Activated CD8-positive, alpha-beta memory T cell treated with anti-CD3 and anti-CD28 coated beads, Interleukin-2, amount 50 U/mL, for 24 hours (primary cell): ENCODE measurements around the gene RPL9.
"Not testable (repeated sequence)": the region's sequence is repeated elsewhere in the genome, so short reads cannot be mapped to it uniquely, and the experiment has no call there.

ENCODE experiments used
- DNase-seq: peaks from one replicate; pipeline ENCODE4 v3.0.0-alpha.2; 2020; ENCODE audit errors: extremely low read depth

The RPL9 gene

DNA sequence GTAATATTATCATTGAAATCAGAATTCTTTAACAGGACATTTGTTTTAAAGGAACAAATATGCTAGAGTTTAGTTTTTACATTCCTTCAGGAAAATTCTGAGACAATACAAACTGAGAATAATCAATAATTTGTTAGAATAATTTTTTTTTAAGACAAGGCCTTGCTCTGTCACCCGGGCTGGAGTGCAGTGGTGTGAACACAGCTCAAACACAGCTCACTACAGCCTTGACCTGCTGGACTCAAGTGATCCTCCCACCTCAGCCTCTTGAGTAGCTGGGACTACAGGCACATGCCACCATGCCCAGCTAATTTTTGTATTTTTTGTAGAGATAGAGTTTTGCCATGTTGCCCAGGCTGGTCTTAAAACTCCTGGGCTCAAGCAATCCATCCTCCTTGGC is 33.4 kb downstream of the RPL9 start:
- DNase-seq, result not testable (repeated sequence)

DNA sequence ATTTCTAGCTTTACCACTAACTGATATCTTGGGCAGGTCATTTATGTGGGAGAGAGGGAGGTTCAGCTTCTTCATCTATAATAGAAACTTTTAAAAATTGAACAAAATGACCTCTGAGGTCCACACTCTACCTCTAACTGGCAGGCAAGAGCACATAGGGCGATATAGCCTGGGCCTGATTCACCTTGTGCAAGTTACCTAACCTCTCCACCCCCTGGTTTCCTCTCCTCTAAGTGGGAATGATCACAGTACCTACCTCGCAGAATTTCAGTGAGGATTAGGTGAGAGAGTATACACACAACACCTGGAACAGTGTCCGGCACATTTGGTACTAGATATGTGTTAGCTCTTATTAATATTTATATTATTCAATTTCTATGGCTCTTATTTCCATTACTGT is 36.5 kb downstream of the RPL9 start:
- no peak for DNase-seq

DNA sequence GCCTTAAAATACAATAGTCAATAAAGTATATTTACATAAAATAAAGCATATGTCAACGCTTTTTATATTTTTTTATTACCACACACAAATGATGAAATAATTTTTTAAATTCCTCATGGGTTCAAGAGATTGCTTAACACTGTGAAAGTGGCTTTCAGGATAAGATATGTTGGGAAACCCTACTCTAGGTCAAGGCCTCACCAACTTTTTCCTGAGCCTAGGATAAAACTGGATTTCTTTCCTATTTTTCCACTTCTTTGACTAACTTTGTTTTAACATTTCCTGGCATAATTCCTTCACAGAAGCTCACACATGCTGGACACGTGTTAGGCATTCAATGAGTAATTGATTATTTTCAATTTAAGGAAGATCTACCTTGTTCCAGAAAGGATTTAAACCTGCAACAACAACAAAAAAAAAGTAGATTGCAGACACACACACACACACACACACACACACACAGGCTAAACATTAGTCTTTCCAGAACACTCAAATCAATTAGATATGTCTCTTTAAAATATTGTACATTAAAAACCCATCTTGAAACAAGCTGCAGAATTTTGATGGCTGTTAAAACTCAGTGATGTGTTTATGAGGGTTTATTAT is 42.9 kb downstream of the RPL9 start:
- DNase-seq, result no peak

- DNase-seq, result not testable (repeated sequence)
These were observed 47.2 kb downstream of the RPL9 start for GRCh38 chr4:39411561-39411960.

- no peak for DNase-seq
These were observed 48.3 kb downstream of the RPL9 start for GRCh38 chr4:39410415-39410814.

- no peak for DNase-seq
These were observed 51.2 kb downstream of the RPL9 start for GRCh38 chr4:39407584-39407885.

GRCh38 chr4:39406763-39407583 is 51.7 kb downstream of the RPL9 start, which contains the start of gene KLB:
Gene KLB, plus strand, starts transcription at chr4:39406930. Its CDS starts 20 bp downstream, at chr4:39406950.
- DNase-seq, result no peak
